A673 (cell line): ENCODE results near the gene CLVS2. TPM values are rescaled to one million over a fixed set of nuclear protein-coding genes. Genes with fewer than 3 reads are reported as not detected.

Experiments used
- BruUV-seq: library from RNA; stranded (reverse); fragments of 400-500 nt; replicated peaks from 2 replicates; lab custom pipeline; 2021; lab: Mats Ljungman, UMichigan
- CTCF ChIA-PET: fragments of 300-600 bp; sonication (Branson Sonifier 250); formaldehyde crosslinking; loops from one replicate; lab custom pipeline; 2022; ENCODE audit warnings: antibody characterized with exemption; lab: Charles Lee
- POLR2A ChIA-PET: fragments of 300-600 bp; sonication (Branson Sonifier 250); formaldehyde crosslinking; loops from one replicate; lab custom pipeline; 2022; ENCODE audit warnings: antibody characterized with exemption; ENCODE audit not compliant: low non-redundant PET; lab: Charles Lee
- DNase-seq: peaks from one replicate; pipeline ENCODE4 v3.0.0-alpha.2; 2015; ENCODE audit warnings: low spot score
- H3K27ac ChIP-seq: fragments of 200-600 bp; sonication (generic); 2 replicates; pipeline ENCODE4 v1.5.1; 2016; ENCODE audit warnings: mixed run types, low read depth, mild to moderate bottlenecking, mixed read lengths, antibody characterized with exemption, low read length; ENCODE audit not compliant: poor library complexity, severe bottlenecking
- H3K27me3 ChIP-seq: fragments of 200-600 bp; sonication (generic); replicated peaks from 2 replicates; pipeline ENCODE4 v1.6.1; 2017; ENCODE audit warnings: mixed run types, low read depth, mild to moderate bottlenecking, mixed read lengths, antibody characterized with exemption, low read length; ENCODE audit not compliant: insufficient read depth, poor library complexity
- H3K36me3 ChIP-seq: fragments of 200-600 bp; sonication (generic); 2 replicates; pipeline ENCODE4 v1.6.1; 2016; ENCODE audit warnings: mixed run types, mild to moderate bottlenecking, mixed read lengths, antibody characterized with exemption, low read length; ENCODE audit not compliant: insufficient read depth, poor library complexity, severe bottlenecking
- H3K4me1 ChIP-seq: fragments of 200-600 bp; sonication (generic); 2 replicates; pipeline ENCODE4 v1.6.1; 2017; ENCODE audit warnings: mixed run types, mild to moderate bottlenecking, mixed read lengths, antibody characterized with exemption, low read length; ENCODE audit not compliant: insufficient read depth, poor library complexity, severe bottlenecking
- H3K4me3 ChIP-seq: fragments of 200-600 bp; sonication (generic); 2 replicates; pipeline ENCODE4 v1.5.1; 2016; ENCODE audit warnings: low read depth, mixed run types, mild to moderate bottlenecking, mixed read lengths, low read length; ENCODE audit not compliant: poor library complexity, severe bottlenecking
- H3K9me3 ChIP-seq: fragments of 200-600 bp; sonication (generic); 2 replicates; pipeline ENCODE4 v1.6.1; 2016; ENCODE audit warnings: mixed run types, low read depth, mild to moderate bottlenecking, mixed read lengths, antibody characterized with exemption, low read length; ENCODE audit not compliant: poor library complexity, severe bottlenecking
- EZH2 ChIP-seq: fragments of 200-600 bp; sonication (generic); IDR thresholded peaks from 2 replicates; pipeline ENCODE4 v1.6.1; 2017; ENCODE audit warnings: borderline replicate concordance, low read depth, mild to moderate bottlenecking, mixed read lengths, antibody characterized with exemption, low read length; ENCODE audit not compliant: poor library complexity, severe bottlenecking
- intact Hi-C: fragments of 100-400 bp; cut with micrococcal nuclease; formaldehyde crosslinking; loops from one replicate; pipeline ENCODE4 v1.10.0; 2022; ENCODE audit not compliant: unreplicated experiment
- total RNA-seq: library from RNA; stranded (reverse); gene quantifications from 2 replicates; pipeline ENCODE4 v1.2.3, GENCODE V29; 2021
- TF ChIP-seq, protein P1 (sequence below): fragments of 300-800, 200-600 bp; sonication (generic); conservative IDR thresholded peaks from 2 replicates; pipeline ENCODE4 v1.5.1; 2017; ENCODE audit warnings: low read depth, mild to moderate bottlenecking, antibody characterized with exemption, low read length, moderate library complexity, mixed read lengths

The CLVS2 gene
- total RNA-seq, 1 experiment from 2014 or later, result 84.9 TPM

DNA sequence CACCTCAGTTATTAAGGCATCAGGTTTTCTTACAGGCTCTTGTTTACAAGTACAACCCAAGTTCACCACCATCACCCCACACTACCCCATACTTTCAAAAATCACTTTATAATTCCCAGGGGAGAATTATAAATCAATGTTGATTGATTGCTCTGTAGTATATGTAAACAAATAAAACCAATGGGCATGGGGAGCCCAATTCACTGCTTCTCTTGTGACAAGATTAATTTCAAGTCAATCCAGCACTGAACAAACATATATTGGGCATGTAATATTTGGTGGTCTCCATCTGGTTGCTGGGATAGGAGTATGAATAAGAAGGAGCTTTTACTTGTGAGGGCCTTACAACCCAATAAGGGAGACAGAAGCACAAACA, 95.8 kb downstream of the CLVS2 start:
- CTCF ChIA-PET, result no interaction called here
- Histone ChIP-seq H3K27me3 (no peaks in the 10 kb centered on the region), H3K4me1 (no peaks in the 10 kb centered on the region), H3K4me3 (no peak overlapping the region), H3K27ac (no peak overlapping the region), H3K36me3 (no peaks in the 10 kb centered on the region), H3K9me3 (no peaks in the 10 kb centered on the region)
- DNase-seq, result no peak
- intact Hi-C loops, result no loop called here
- BruUV-seq, result no TSS peak
- TF ChIP-seq, protein P1, sequence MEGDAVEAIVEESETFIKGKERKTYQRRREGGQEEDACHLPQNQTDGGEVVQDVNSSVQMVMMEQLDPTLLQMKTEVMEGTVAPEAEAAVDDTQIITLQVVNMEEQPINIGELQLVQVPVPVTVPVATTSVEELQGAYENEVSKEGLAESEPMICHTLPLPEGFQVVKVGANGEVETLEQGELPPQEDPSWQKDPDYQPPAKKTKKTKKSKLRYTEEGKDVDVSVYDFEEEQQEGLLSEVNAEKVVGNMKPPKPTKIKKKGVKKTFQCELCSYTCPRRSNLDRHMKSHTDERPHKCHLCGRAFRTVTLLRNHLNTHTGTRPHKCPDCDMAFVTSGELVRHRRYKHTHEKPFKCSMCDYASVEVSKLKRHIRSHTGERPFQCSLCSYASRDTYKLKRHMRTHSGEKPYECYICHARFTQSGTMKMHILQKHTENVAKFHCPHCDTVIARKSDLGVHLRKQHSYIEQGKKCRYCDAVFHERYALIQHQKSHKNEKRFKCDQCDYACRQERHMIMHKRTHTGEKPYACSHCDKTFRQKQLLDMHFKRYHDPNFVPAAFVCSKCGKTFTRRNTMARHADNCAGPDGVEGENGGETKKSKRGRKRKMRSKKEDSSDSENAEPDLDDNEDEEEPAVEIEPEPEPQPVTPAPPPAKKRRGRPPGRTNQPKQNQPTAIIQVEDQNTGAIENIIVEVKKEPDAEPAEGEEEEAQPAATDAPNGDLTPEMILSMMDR, result no peak
- TF ChIP-seq EZH2, result no peak
- POLR2A ChIA-PET, result no interaction called here

DNA sequence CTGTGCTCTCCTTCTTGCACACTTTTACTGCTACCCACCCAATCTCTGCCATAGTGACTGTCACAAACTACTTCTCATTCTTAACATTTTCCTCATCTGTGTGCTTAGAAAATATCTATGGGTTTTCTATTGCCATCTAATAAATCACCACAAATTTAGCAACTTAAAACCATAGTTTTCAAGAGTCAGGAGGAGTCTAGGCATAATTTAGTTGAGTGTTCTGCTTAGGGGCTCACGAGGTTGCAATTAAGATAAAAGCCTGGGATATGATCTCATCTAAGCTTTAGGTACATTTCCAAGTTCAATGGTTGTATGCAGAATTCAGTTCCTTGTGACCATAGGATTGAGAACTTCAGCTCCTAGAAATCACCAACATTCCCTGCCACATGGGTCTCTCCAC, 98.8 kb downstream of the CLVS2 start:
- no peaks in the 10 kb centered on the region for H3K9me3 ChIP-seq
- ChIA-PET POLR2A (no interaction called here), CTCF (no interaction called here)
- no peak overlapping the region for H3K4me3 ChIP-seq
- no peaks in the 10 kb centered on the region for H3K27me3 ChIP-seq
- TF ChIP-seq EZH2, result no peak
- TF ChIP-seq, protein P1, result no peak
- no TSS peak for BruUV-seq
- DNase-seq, result no peak
- H3K4me1 ChIP-seq, result peaks cover 5% of the 10 kb centered on the region
- no peaks in the 10 kb centered on the region for H3K36me3 ChIP-seq
- intact Hi-C loops, result no loop called here
- no peak overlapping the region for H3K27ac ChIP-seq

DNA sequence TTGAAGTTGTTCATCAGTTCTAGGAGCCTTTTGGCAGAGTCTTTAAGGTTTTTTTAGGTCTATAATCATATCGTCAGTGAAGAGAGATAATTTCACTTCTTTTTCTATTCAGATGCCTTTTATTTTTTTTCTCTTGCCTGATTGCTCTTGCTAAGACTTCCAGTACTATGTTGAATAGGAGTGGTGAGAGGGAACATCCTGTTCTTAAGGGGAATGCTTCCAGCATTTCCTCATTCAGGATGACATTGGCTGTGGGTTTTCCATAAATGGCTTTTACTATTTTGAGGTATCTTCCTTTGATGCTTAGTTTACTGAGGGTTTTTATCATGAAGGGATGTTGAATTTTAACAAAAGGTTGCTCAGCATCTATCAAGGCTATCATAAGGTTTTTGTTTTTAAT, 109.5 kb downstream of the CLVS2 start:
- Histone ChIP-seq H3K36me3 (no peaks in the 10 kb centered on the region), H3K4me1 (no peaks in the 10 kb centered on the region), H3K27ac (no peak overlapping the region), H3K4me3 (no peak overlapping the region), H3K9me3 (peaks cover 8% of the 10 kb centered on the region), H3K27me3 (no peaks in the 10 kb centered on the region)
- intact Hi-C loops, result no loop called here
- DNase-seq, result no peak
- BruUV-seq, result no TSS peak
- POLR2A ChIA-PET, result no interaction called here
- CTCF ChIA-PET, result no interaction called here
- TF ChIP-seq, protein P1, result no peak
